HepG2 (cell line): Measurements from ENCODE around the gene CSK. TPM values are rescaled to one million over a fixed set of nuclear protein-coding genes. Genes with fewer than 3 reads are reported as not detected.

ENCODE experiments used
- BHLHE40 ChIP-seq: IDR thresholded peaks from 2 replicates; pipeline ENCODE4 v1.6.1; 2011; ENCODE audit warnings: low read length, improper control_type of control experiment
- ETS1 ChIP-seq: sonication (generic); formaldehyde crosslinking; IDR thresholded peaks from 2 replicates; pipeline ENCODE4 v1.4.0; 2020; ENCODE audit warnings: missing genetic modification reagents
- KLF12 ChIP-seq: sonication (generic); formaldehyde crosslinking; IDR thresholded peaks from 2 replicates; pipeline ENCODE4 v1.4.0; 2020; ENCODE audit warnings: missing genetic modification reagents, borderline replicate concordance
- MAX ChIP-seq: IDR thresholded peaks from 2 replicates; pipeline ENCODE4 v1.6.1; 2012; ENCODE audit warnings: inconsistent platforms
- NKX3-1 ChIP-seq: sonication (generic); formaldehyde crosslinking; IDR thresholded peaks from 2 replicates; pipeline ENCODE4 v1.5.0; 2020; ENCODE audit warnings: missing genetic modification reagents
- RAD21 ChIP-seq: fragments of 450-650 bp; formaldehyde crosslinking; IDR thresholded peaks from 2 replicates; pipeline ENCODE4 v1.5.0; 2020; ENCODE audit warnings: mild to moderate bottlenecking
- SAP130 ChIP-seq: IDR thresholded peaks from 2 replicates; pipeline ENCODE4 v1.6.1; 2016; ENCODE audit warnings: low read depth
- SATB2 ChIP-seq: sonication (generic); formaldehyde crosslinking; IDR thresholded peaks from 2 replicates; pipeline ENCODE4 v1.5.0; 2020; ENCODE audit warnings: missing genetic modification reagents
- SMAD9 ChIP-seq: sonication (generic); formaldehyde crosslinking; IDR thresholded peaks from 2 replicates; pipeline ENCODE4 v1.5.1; 2020; ENCODE audit warnings: mild to moderate bottlenecking, missing genetic modification reagents
- SP140L ChIP-seq: sonication (generic); formaldehyde crosslinking; IDR thresholded peaks from 2 replicates; pipeline ENCODE4 v1.4.0; 2020; ENCODE audit warnings: missing genetic modification reagents, borderline replicate concordance
- STAT6 ChIP-seq: sonication (generic); formaldehyde crosslinking; IDR thresholded peaks from 2 replicates; pipeline ENCODE4 v1.4.0; 2020; ENCODE audit warnings: missing genetic modification reagents, mild to moderate bottlenecking, borderline replicate concordance
- ZMYM2 ChIP-seq: sonication (generic); formaldehyde crosslinking; IDR thresholded peaks from 2 replicates; pipeline ENCODE4 v1.8.0; 2022; ENCODE audit warnings: mild to moderate bottlenecking, missing genetic modification reagents
- ZNF263 ChIP-seq: sonication (generic); formaldehyde crosslinking; IDR thresholded peaks from 2 replicates; pipeline ENCODE4 v1.4.0; 2020; ENCODE audit warnings: missing genetic modification reagents
- ZNF501 ChIP-seq: sonication (generic); formaldehyde crosslinking; IDR thresholded peaks from 2 replicates; pipeline ENCODE4 v1.5.1; 2020; ENCODE audit warnings: mild to moderate bottlenecking, moderate library complexity, missing genetic modification reagents
- ZNF512 ChIP-seq: sonication (generic); formaldehyde crosslinking; IDR thresholded peaks from 2 replicates; pipeline ENCODE4 v1.4.0; 2020; ENCODE audit warnings: mild to moderate bottlenecking, missing genetic modification reagents
- ZNF563 ChIP-seq: sonication (generic); formaldehyde crosslinking; IDR thresholded peaks from 2 replicates; pipeline ENCODE4 v1.8.0; 2022; ENCODE audit warnings: mild to moderate bottlenecking, moderate library complexity, missing genetic modification reagents
- ZNF574 ChIP-seq: sonication (generic); formaldehyde crosslinking; IDR thresholded peaks from 2 replicates; pipeline ENCODE4 v1.4.0; 2020; ENCODE audit warnings: missing genetic modification reagents
- ZNF768 ChIP-seq: sonication (generic); formaldehyde crosslinking; IDR thresholded peaks from 2 replicates; pipeline ENCODE4 v1.4.0; 2020; ENCODE audit warnings: missing genetic modification reagents
- ZNF772 ChIP-seq: sonication (generic); formaldehyde crosslinking; IDR thresholded peaks from 2 replicates; pipeline ENCODE4 v1.5.0; 2020; ENCODE audit warnings: mild to moderate bottlenecking, missing genetic modification reagents
- polyA plus RNA-seq, 8 experiments: library from polyadenylated mRNA; depleted of rRNA in 3 of 8; stranded (reverse) in 7 of 8; unstranded in 1 of 8; fragments of >200 nt; fragmentation: Illumina TruSeq in 4 of 8; extraction: Trizol in 4 of 8; gene quantifications; 2 replicates each; pipeline versions ENCODE4 v1.2.1 to v1.2.3, GENCODE V29; 2011 to 2016; ENCODE audit warnings: low read depth in 4 of 8, missing spikeins in 1 of 8, mixed read lengths in 1 of 8; ENCODE audit not compliant: insufficient read depth in 1 of 8
- total RNA-seq, 5 experiments: library from RNA; depleted of rRNA; stranded (reverse); fragments of >200 nt; fragmentation: Illumina TruSeq; extraction: Trizol; gene quantifications; 2 replicates each; pipeline ENCODE4 v1.2.3, GENCODE V29; 2016; ENCODE audit warnings: low read depth in 1 of 5

CSK gene
- total and polyA plus RNA-seq, 2 of the 13 experiments (the other 11 are each of a cell fraction or from before 2014, with no cell fraction given): 12.5 to 21.3 TPM

GRCh38 chr15:74781431-74782258, at the start of gene CSK (continued):
- TF ChIP-seq ZNF501 (CRISPR knock-in tag) (0 out of 2 replicates have a peak, but pooled peaks have one; percentile 37), SP140L (CRISPR knock-in tag) (no peak), ZNF563 (CRISPR knock-in tag) (0 out of 2 replicates have a peak, but pooled peaks have one; percentile 45), SATB2 (CRISPR knock-in tag) (no peak), RAD21 (CRISPR knock-in tag) (0 out of 2 replicates have a peak, but pooled peaks have one; percentile 25), ZMYM2 (CRISPR knock-in tag) (0 out of 2 replicates have a peak, but pooled peaks have one; percentile 32), KLF12 (CRISPR knock-in tag) (peak; percentile 59; the same call in 1 of the 2 replicates), ETS1 (CRISPR knock-in tag) (0 out of 2 replicates have a peak, but pooled peaks have one; percentile 52), NKX3-1 (CRISPR knock-in tag) (no peak), ZNF263 (CRISPR knock-in tag) (peak; percentile 41; the same call in 1 of the 2 replicates), ZNF768 (peak; percentile 84; the same call in 1 of the 2 replicates), SMAD9 (CRISPR knock-in tag) (no peak), ZNF512 (no peak), MAX (0 out of 2 replicates have a peak, but pooled peaks have one; percentile 11), STAT6 (CRISPR knock-in tag) (no peak), ZNF772 (CRISPR knock-in tag) (no peak), BHLHE40 (peak; percentile 13; the same call in 1 of the 2 replicates), ZNF574 (CRISPR knock-in tag) (peak; percentile 61), SAP130 (CRISPR knock-in tag) (peak; percentile 38)
